AG09319 (cell line): ENCODE data around the gene UNKL.

Source experiments
- DNase-seq: peaks from one replicate; pipeline ENCODE4 v3.0.0-alpha.2; 2010; ENCODE audit warnings: low read depth; ENCODE audit errors: extremely low read depth
- TF ChIP-seq, protein P1 (sequence below): IDR thresholded peaks from 2 replicates; pipeline ENCODE4 v1.5.1; 2011; ENCODE audit warnings: low read depth, mild to moderate bottlenecking, inconsistent platforms, low read length, moderate library complexity

UNKL gene

DNA sequence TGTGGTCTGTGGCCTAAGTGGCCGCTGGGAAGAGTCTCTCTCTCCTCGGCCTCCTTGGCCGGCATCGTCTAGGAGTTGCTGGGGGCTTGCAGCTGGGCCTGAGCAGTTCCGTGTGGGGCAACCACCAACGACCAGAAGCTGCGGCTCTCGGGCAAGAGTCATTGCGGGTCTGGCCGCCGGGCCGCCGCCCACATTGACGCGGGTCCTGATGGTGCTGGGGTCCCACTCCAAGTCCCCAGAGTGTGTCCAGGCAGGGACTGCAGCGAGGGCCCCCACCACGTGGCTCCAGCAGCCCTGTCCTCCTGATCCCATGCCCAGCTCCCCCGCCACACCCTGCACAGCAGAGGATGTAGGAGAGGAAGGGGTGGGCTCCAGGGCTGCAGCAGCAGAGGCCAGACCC is 30.9 kb downstream of the UNKL start:
- no peak for DNase-seq
- TF ChIP-seq, protein P1, sequence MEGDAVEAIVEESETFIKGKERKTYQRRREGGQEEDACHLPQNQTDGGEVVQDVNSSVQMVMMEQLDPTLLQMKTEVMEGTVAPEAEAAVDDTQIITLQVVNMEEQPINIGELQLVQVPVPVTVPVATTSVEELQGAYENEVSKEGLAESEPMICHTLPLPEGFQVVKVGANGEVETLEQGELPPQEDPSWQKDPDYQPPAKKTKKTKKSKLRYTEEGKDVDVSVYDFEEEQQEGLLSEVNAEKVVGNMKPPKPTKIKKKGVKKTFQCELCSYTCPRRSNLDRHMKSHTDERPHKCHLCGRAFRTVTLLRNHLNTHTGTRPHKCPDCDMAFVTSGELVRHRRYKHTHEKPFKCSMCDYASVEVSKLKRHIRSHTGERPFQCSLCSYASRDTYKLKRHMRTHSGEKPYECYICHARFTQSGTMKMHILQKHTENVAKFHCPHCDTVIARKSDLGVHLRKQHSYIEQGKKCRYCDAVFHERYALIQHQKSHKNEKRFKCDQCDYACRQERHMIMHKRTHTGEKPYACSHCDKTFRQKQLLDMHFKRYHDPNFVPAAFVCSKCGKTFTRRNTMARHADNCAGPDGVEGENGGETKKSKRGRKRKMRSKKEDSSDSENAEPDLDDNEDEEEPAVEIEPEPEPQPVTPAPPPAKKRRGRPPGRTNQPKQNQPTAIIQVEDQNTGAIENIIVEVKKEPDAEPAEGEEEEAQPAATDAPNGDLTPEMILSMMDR, result no peak

DNA sequence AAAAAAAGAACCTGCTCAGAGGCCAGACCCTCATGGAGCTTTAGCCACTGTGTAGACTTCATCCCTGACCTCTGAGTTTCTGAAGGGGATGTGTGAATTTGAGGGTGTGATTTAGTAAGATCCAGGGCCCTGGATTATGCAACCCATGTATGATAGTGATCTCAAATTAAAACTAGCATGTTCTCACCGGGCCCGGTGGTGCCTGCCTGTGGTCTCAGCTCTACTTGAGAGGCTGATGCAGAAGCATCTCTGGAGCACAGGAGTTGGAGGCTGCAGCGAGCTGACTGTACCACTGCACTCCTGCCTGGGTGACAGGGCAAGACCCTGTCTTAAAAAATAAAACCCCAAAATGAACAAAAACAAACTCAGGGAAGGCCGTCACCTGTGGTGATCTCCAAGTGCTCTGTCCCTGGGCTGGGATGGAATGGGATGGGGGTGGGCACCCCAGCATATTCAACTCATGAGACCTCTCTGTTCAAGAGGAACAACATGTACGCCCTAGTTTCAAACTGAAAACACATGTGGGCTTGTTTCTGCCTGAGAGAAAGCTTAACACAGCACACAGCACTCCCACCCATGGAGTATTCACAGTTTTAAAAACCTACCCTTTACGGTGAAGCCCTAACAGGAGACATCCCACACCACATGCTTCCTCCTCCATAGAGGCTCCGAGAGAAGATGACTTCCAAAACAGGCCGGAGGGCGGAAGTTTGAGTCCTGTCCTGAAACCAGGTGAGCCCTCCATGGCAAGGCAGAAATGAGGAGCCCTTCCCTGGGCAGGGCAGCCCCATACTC is 32.7 kb downstream of the UNKL start:
- TF ChIP-seq, protein P1, result no peak
- DNase-seq, result no peak

DNA sequence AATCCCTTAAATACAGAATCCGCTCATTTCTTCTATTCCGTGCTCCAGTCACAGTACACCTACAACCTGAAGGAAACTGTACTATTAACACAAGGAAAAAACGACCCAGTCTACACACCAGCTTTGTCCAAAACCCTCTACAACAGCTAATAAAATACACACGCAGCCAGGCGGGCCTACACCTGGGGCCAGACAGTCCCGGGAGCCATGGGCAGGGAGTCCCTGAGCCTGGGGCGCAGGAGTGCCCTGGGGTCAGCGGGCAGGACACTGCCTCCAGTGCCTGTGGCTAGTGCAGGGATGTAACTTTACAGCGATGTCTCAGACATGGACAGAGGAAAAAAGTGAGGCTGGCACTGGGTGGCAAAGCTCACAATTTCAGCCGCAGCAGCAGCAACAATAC is 34.3 kb downstream of the UNKL start:
- DNase-seq, result no peak
- TF ChIP-seq, protein P1, result no peak

DNA sequence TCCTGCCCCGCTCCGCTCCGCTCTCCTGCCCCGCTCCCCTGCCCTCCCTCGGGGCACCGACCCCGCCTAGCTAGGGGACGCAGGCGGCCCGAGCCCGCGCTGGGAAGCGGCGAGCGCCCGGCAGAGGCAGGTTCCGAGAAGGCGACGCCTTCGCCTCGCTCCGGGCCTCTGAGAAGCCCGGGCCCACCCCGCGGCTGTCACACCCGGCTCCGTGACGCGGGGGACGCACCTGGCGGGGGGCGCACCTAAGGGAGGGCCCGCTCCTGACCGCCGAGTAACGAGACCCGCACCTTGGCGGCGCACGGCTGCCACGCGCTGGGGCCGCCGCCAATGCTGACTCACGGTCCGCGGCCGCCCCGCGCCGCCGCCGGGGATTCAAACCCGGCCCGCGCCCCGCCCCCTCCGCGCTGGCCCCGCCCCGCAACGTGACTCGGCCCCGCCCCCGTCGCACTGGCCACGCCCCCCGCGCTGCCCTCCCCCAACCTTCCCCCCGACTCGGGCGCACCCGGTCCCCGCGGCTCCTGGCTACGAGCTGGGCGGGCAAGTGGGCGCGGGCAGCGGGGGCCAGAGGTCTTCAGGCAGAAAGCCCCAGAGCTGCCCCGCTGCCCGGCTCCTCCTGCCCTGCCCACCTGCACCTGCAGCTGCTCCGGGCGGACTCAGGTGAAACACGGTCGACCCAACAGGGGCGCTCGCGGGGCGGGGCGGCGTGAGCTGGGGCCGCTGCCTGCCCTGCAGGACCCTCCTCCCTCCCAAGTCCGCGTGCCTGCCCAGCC is 35.0 kb downstream of the UNKL start:
- no peak for DNase-seq
- TF ChIP-seq, protein P1, result no peak

DNA sequence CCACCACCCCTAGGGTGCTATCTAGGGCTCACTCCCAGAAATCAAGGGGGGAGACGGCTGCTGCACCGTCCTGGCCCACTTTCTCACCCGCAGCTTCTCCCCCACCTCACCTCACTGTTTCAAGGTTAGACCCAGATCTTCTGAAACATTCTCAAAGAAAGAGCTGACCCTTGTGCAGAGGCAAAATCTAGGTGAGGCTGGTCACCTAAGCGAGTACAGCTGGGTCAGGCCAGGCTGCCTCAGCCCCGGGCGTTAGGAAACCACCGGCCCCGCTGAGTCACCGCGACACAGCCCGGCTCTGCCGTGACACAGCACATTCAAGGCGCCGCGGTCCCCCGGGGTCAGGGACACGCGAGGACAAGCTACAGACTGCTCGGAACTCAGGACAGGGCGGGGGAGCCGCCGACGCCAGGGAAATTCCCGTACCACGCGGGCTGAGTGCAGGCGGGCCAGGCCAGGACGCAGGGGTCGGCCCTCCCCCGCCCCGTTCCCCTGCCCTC is 35.6 kb downstream of the UNKL start:
- peak; percentile 52 for DNase-seq
- TF ChIP-seq, protein P1, result no peak

DNA sequence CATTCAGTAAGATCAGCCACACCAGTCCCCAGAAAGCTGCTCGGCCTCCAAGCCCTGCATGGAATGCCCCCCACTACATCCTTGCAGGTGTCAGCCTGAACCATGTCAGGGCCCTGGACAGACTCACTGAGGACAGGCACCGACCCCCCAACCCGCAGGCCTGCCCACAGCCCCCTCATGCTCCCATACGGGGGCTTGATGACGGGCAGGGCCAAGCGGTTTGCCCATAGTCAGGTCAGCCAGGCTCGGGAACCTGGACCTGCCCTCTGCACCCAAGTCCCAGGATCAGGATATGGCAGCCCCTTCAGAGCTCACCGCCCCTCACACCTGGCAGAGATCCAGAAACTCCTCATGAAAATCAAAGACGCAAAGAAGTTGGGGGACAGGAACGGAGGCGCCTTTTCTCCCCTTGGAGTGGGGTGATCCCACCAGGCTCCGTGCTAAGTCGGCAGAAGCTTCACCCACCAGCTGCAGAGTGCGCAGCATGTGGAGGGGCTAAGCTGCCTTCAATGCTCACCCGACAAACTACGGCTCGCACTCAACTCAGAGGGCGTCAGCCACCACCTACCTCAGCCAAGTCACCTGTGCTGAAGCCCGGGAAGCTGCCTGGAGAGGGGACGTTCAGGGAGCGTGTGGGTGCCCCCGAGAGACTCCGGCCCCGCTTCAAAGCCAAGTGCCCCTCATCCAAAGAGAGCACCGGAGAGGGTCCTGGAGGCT is 36.3 kb downstream of the UNKL start:
- TF ChIP-seq, protein P1, result no peak
- DNase-seq, result no peak
